GM18907 (cell line): ENCODE data around the gene TMEM214.

Source experiments
- ATAC-seq: cut with Tn5 transposase; IDR thresholded peaks from one replicate; pipeline ENCODE4 v1.9.1; 2021; ENCODE audit warnings: mild to moderate bottlenecking, moderate library complexity; ENCODE audit not compliant: unreplicated experiment

TMEM214 gene

GRCh38 chr2:27083410-27084296 is 50.9 kb downstream of the TMEM214 start:
- ATAC-seq: no peak

GRCh38 chr2:27084297-27085061 is 51.7 kb downstream of the TMEM214 start:
- no peak for ATAC-seq

GRCh38 chr2:27085062-27085672 is 52.4 kb downstream of the TMEM214 start:
- ATAC-seq: no peak

GRCh38 chr2:27085673-27086089 is 52.9 kb downstream of the TMEM214 start:
- ATAC-seq: peak; percentile 7

GRCh38 chr2:27086090-27086723 is 53.4 kb downstream of the TMEM214 start:
- peak; percentile 78 for ATAC-seq

- ATAC-seq: peak; percentile 24
Observed at GRCh38 chr2:27086724-27087593, 54.2 kb downstream of the TMEM214 start, which contains the start of gene KHK. Gene KHK, plus strand, starts transcription at chr2:27086772. Its CDS starts 488 bp downstream, at chr2:27087260.

- no peak for ATAC-seq
Observed at GRCh38 chr2:27087823-27088410, 55.2 kb downstream of the TMEM214 start.

GRCh38 chr2:27088634-27089033 is 55.9 kb downstream of the TMEM214 start:
- ATAC-seq: no peak

GRCh38 chr2:27089111-27089954 is 56.6 kb downstream of the TMEM214 start:
- ATAC-seq: no peak
